HUES64 (cell line): ENCODE results near the gene ERO1A.

Experiments
- H3K27ac ChIP-seq: 2 replicates; pipeline ENCODE4 v1.7.0; 2013; ENCODE audit warnings: low read depth, low read length, inconsistent platforms
- H3K27me3 ChIP-seq: 2 replicates; pipeline ENCODE4 v1.6.1; 2013; ENCODE audit warnings: mild to moderate bottlenecking, low read length; ENCODE audit not compliant: insufficient read depth
- H3K36me3 ChIP-seq: 2 replicates; pipeline ENCODE4 v1.6.1; 2013; ENCODE audit warnings: mild to moderate bottlenecking, low read length; ENCODE audit not compliant: insufficient read depth
- H3K4me1 ChIP-seq: 2 replicates; pipeline ENCODE4 v1.6.1; 2013; ENCODE audit warnings: mild to moderate bottlenecking, low read length, moderate library complexity; ENCODE audit not compliant: insufficient read depth
- H3K4me3 ChIP-seq: 2 replicates; pipeline ENCODE4 v1.5.1; 2013; ENCODE audit warnings: mild to moderate bottlenecking, low read length, moderate library complexity
- H3K9ac ChIP-seq: 2 replicates; pipeline ENCODE4 v1.6.1; 2013; ENCODE audit warnings: mild to moderate bottlenecking, low read depth, low read length
- H3K9me3 ChIP-seq: 2 replicates; pipeline ENCODE4 v1.6.1; 2013; ENCODE audit warnings: low read depth, low read length; ENCODE audit not compliant: insufficient read depth
- WGBS: fragments of 150-250, 120-280 bp; methylation state at CpG from one replicate; pipeline ENCODE4 v1.1.7; 2013; ENCODE audit warnings: missing lambda C conversion rate; 5-methylcytosine and 5-hydroxymethylcytosine counted together

ERO1A gene

GRCh38 chr14:52602131-52602530 lies 93.2 kb downstream of the ERO1A start:
- no peaks in the 10 kb centered on the region for H3K36me3 ChIP-seq
- no peak overlapping the region for H3K27ac ChIP-seq
- H3K4me1 ChIP-seq = no peaks in the 10 kb centered on the region
- no peak overlapping the region for H3K4me3 ChIP-seq
- 86% methylated on average over 1 of the region's 1 CpG for WGBS
- peaks cover 4% of the 10 kb centered on the region; the same call in 1 of the 2 replicates for H3K9me3 ChIP-seq
- H3K9ac ChIP-seq = no peak overlapping the region
- H3K27me3 ChIP-seq = no peaks in the 10 kb centered on the region

- Histone ChIP-seq H3K27ac (no peak overlapping the region), H3K36me3 (no peaks in the 10 kb centered on the region), H3K9me3 (peaks cover 4% of the 10 kb centered on the region; the same call in 1 of the 2 replicates), H3K4me1 (peaks cover 7% of the 10 kb centered on the region; the same call in 1 of the 2 replicates), H3K4me3 (no peak overlapping the region), H3K9ac (no peak overlapping the region), H3K27me3 (no peaks in the 10 kb centered on the region)
- WGBS = 99% methylated on average over 2 of the region's 3 CpGs
Measured at GRCh38 chr14:52599974-52600373, 95.4 kb downstream of the ERO1A start.

- Histone ChIP-seq H3K27ac (no peak overlapping the region), H3K9me3 (no peaks in the 10 kb centered on the region), H3K4me1 (peaks cover 7% of the 10 kb centered on the region; the same call in 1 of the 2 replicates), H3K36me3 (no peaks in the 10 kb centered on the region), H3K9ac (no peak overlapping the region), H3K4me3 (no peak overlapping the region), H3K27me3 (no peaks in the 10 kb centered on the region)
- 100% methylated on average over 1 of the region's 1 CpG for WGBS
Measured at GRCh38 chr14:52598568-52598967, 96.8 kb downstream of the ERO1A start.

GRCh38 chr14:52596861-52597260 lies 98.5 kb downstream of the ERO1A start:
- Histone ChIP-seq H3K4me3 (no peak overlapping the region), H3K27me3 (no peaks in the 10 kb centered on the region), H3K27ac (no peak overlapping the region), H3K9ac (no peak overlapping the region), H3K36me3 (no peaks in the 10 kb centered on the region), H3K4me1 (peaks cover 7% of the 10 kb centered on the region; the same call in 1 of the 2 replicates), H3K9me3 (no peaks in the 10 kb centered on the region)
- WGBS = 81% methylated on average over 4 of the region's 5 CpGs

- H3K27ac ChIP-seq = no peak overlapping the region
- H3K36me3 ChIP-seq = no peaks in the 10 kb centered on the region
- WGBS = 69% methylated on average over 10 of the region's 10 CpGs
- H3K9me3 ChIP-seq = no peaks in the 10 kb centered on the region
- H3K9ac ChIP-seq = no peak overlapping the region
- H3K4me1 ChIP-seq = peaks cover 7% of the 10 kb centered on the region; the same call in 1 of the 2 replicates
- no peaks in the 10 kb centered on the region for H3K27me3 ChIP-seq
- H3K4me3 ChIP-seq = no peak overlapping the region
Measured at GRCh38 chr14:52596320-52596719, 99.0 kb downstream of the ERO1A start.

- no peaks in the 10 kb centered on the region for H3K4me1 ChIP-seq
- H3K4me3 ChIP-seq = no peak overlapping the region
- H3K36me3 ChIP-seq = no peaks in the 10 kb centered on the region
- H3K9ac ChIP-seq = no peak overlapping the region
- H3K27me3 ChIP-seq = no peaks in the 10 kb centered on the region
- H3K9me3 ChIP-seq = no peaks in the 10 kb centered on the region
- WGBS = 100% methylated on average over 1 of the region's 1 CpG
- no peak overlapping the region for H3K27ac ChIP-seq
Measured at GRCh38 chr14:52590318-52590717, 105.0 kb downstream of the ERO1A start.
